ENCODE data around the gene PALB2.

Gene PALB2

GRCh38 chr16:23609929-23610328 lies 31.2 kb downstream of the PALB2 start:
- H3K4me1 Mint-ChIP-seq: no peaks in the 10 kb centered on the region
- H3K27ac Mint-ChIP-seq: no peak overlapping the region
- no peaks in the 10 kb centered on the region for H3K9me3 Mint-ChIP-seq
- no peak overlapping the region for H3K4me3 Mint-ChIP-seq
- no peaks in the 10 kb centered on the region for H3K27me3 Mint-ChIP-seq (ENCODE audit: low read depth)
- TF ChIP-seq CTCF (IDR thresholded peaks at IDR 0.05; ENCODE audit: unreplicated experiment in 3 of 3): no peak
- peaks cover 15% of the 10 kb centered on the region for H3K36me3 Mint-ChIP-seq (ENCODE audit: low read depth)

- peaks cover 21% of the 10 kb centered on the region for H3K36me3 Mint-ChIP-seq (ENCODE audit: low read depth)
- H3K4me1 Mint-ChIP-seq: no peaks in the 10 kb centered on the region
- no peak overlapping the region for H3K4me3 Mint-ChIP-seq
- no peak for TF ChIP-seq CTCF (IDR thresholded peaks at IDR 0.05; ENCODE audit: unreplicated experiment in 3 of 3)
- no peaks in the 10 kb centered on the region for H3K27me3 Mint-ChIP-seq (ENCODE audit: low read depth)
- no peaks in the 10 kb centered on the region for H3K9me3 Mint-ChIP-seq
- no peak overlapping the region for H3K27ac Mint-ChIP-seq
These were observed 32.9 kb downstream of the PALB2 start for GRCh38 chr16:23608194-23608593.

GRCh38 chr16:23607726-23608125 lies 33.4 kb downstream of the PALB2 start:
- no peaks in the 10 kb centered on the region for H3K9me3 Mint-ChIP-seq
- H3K4me3 Mint-ChIP-seq: no peak overlapping the region
- peaks cover 24% of the 10 kb centered on the region for H3K36me3 Mint-ChIP-seq (ENCODE audit: low read depth)
- no peak overlapping the region for H3K27ac Mint-ChIP-seq
- no peaks in the 10 kb centered on the region for H3K27me3 Mint-ChIP-seq (ENCODE audit: low read depth)
- no peak for TF ChIP-seq CTCF (IDR thresholded peaks at IDR 0.05; ENCODE audit: unreplicated experiment in 3 of 3)
- H3K4me1 Mint-ChIP-seq: no peaks in the 10 kb centered on the region

- no peaks in the 10 kb centered on the region for H3K9me3 Mint-ChIP-seq
- no peaks in the 10 kb centered on the region for H3K27me3 Mint-ChIP-seq (ENCODE audit: low read depth)
- H3K4me3 Mint-ChIP-seq: peak overlapping the region; percentile 74 to 78 (median 75)
- peaks cover 4% of the 10 kb centered on the region for H3K4me1 Mint-ChIP-seq
- TF ChIP-seq CTCF (IDR thresholded peaks at IDR 0.05; ENCODE audit: unreplicated experiment in 3 of 3): no peak
- H3K27ac Mint-ChIP-seq: peak overlapping the region in 2 of 3 experiments; percentile 5 to 51
- peaks cover 20% of the 10 kb centered on the region for H3K36me3 Mint-ChIP-seq (ENCODE audit: low read depth)
These were observed 43.9 kb downstream of the PALB2 start for GRCh38 chr16:23597003-23597756.

- Mint-ChIP-seq H3K36me3 (ENCODE audit: low read depth) (peaks cover 27% of the 10 kb centered on the region), H3K4me1 (peaks cover 4% of the 10 kb centered on the region)
- TF ChIP-seq CTCF (IDR thresholded peaks at IDR 0.05; ENCODE audit: unreplicated experiment in 3 of 3): peak; percentile 100
These were observed 45.0 kb downstream of the PALB2 start, which contains the start of gene NDUFAB1 for GRCh38 chr16:23595951-23596720. Gene NDUFAB1, minus strand, starts transcription at chr16:23596316. Its CDS starts 26 bp downstream, at chr16:23596290.

More at GRCh38 chr16:23595951-23596720, 45.0 kb downstream of the PALB2 start, which contains the start of gene NDUFAB1:
- Mint-ChIP-seq H3K9me3 (no peaks in the 10 kb centered on the region), H3K27me3 (ENCODE audit: low read depth) (no peaks in the 10 kb centered on the region), H3K27ac (peak within 1 kb of the TSS in 2 of 3 experiments; percentile 74 to 78), H3K4me3 (peak within 1 kb of the TSS; percentile 84 to 91 (median 89))
